Mesendoderm (in vitro differentiated cells): ENCODE data around the gene PALM.
"Not testable (repeated sequence)": the region's sequence is repeated elsewhere in the genome, so short reads cannot be mapped to it uniquely, and the experiment has no call there.

Source experiments
- DNase-seq: peaks from one replicate; pipeline ENCODE4 v3.0.0; 2013
- H2AK5ac ChIP-seq: 2 replicates; pipeline ENCODE4 v1.6.1; 2013; ENCODE audit warnings: low read length, inconsistent platforms
- H2BK120ac ChIP-seq: 2 replicates; pipeline ENCODE4 v1.6.1; 2013; ENCODE audit warnings: low read depth, mild to moderate bottlenecking, low read length, moderate library complexity, mixed read lengths
- H2BK15ac ChIP-seq: replicated peaks from 2 replicates; pipeline ENCODE4 v1.6.1; 2013; ENCODE audit warnings: low read depth, mild to moderate bottlenecking, moderate library complexity
- H2BK5ac ChIP-seq: 2 replicates; pipeline ENCODE4 v1.6.1; 2013; ENCODE audit warnings: low read length, inconsistent platforms
- H3K18ac ChIP-seq: 2 replicates; pipeline ENCODE4 v1.6.1; 2013; ENCODE audit warnings: mild to moderate bottlenecking, low read length, mixed read lengths
- H3K23ac ChIP-seq: one replicate; pipeline ENCODE4 v1.6.1; 2013; ENCODE audit warnings: low read length
- H3K27ac ChIP-seq: 2 replicates; pipeline ENCODE4 v1.5.1; 2013; ENCODE audit warnings: low read depth, mild to moderate bottlenecking, inconsistent platforms, low read length, moderate library complexity
- H3K27me3 ChIP-seq: 2 replicates; pipeline ENCODE4 v1.6.1; 2013; ENCODE audit warnings: low read length, control low read depth, mild to moderate bottlenecking, inconsistent platforms; ENCODE audit not compliant: insufficient read depth, poor library complexity
- H3K36me3 ChIP-seq: 2 replicates; pipeline ENCODE4 v1.6.1; 2013; ENCODE audit warnings: low read length, inconsistent platforms; ENCODE audit not compliant: control insufficient read depth, insufficient read depth
- H3K4ac ChIP-seq: one replicate; pipeline ENCODE4 v1.6.1; 2013; ENCODE audit warnings: low read depth, mild to moderate bottlenecking, low read length, moderate library complexity
- H3K4me1 ChIP-seq: 2 replicates; pipeline ENCODE4 v1.6.1; 2013; ENCODE audit warnings: low read depth, low read length, inconsistent platforms; ENCODE audit not compliant: control insufficient read depth
- H3K4me2 ChIP-seq: 2 replicates; pipeline ENCODE4 v1.6.1; 2013; ENCODE audit warnings: low read length
- H3K4me3 ChIP-seq: 2 replicates; pipeline ENCODE4 v1.5.1; 2013; ENCODE audit warnings: mild to moderate bottlenecking, low read length
- H3K56ac ChIP-seq: one replicate; pipeline ENCODE4 v1.6.1; 2013; ENCODE audit warnings: low read length
- H3K79me1 ChIP-seq: 2 replicates; pipeline ENCODE4 v1.6.1; 2013; ENCODE audit warnings: low read length, inconsistent platforms
- H3K79me2 ChIP-seq: 2 replicates; pipeline ENCODE4 v1.6.1; 2013; ENCODE audit warnings: mild to moderate bottlenecking, low read length; ENCODE audit not compliant: control insufficient read depth, insufficient read depth
- H3K9ac ChIP-seq: 2 replicates; pipeline ENCODE4 v1.6.1; 2013; ENCODE audit warnings: low read length, inconsistent platforms
- H4K5ac ChIP-seq: one replicate; pipeline ENCODE4 v1.6.1; 2013; ENCODE audit warnings: low read length
- H4K8ac ChIP-seq: one replicate; pipeline ENCODE4 v1.6.1; 2013; ENCODE audit warnings: low read depth, mild to moderate bottlenecking, control low read depth, low read length, moderate library complexity
- WGBS: extraction: QIAGEN DNeasy Blood & Tissue Kit; methylation state at CpG from one replicate; pipeline ENCODE4 v1.1.7; 2013; ENCODE audit warnings: low lambda C conversion rate, missing lambda C conversion rate; ENCODE audit not compliant: insufficient coverage; ENCODE audit errors: extremely low coverage; 5-methylcytosine and 5-hydroxymethylcytosine counted together

PALM gene

GRCh38 chr19:729564-729963, 20.8 kb downstream of the PALM start:
- not testable (repeated sequence) for H4K8ac ChIP-seq, H3K27ac ChIP-seq, H3K9ac ChIP-seq, H3K4me1 ChIP-seq, H3K23ac ChIP-seq, H3K56ac ChIP-seq, H3K79me1 ChIP-seq, H2BK15ac ChIP-seq, H3K4me2 ChIP-seq, H2AK5ac ChIP-seq, H3K79me2 ChIP-seq, H3K4ac ChIP-seq, H3K36me3 ChIP-seq, H3K18ac ChIP-seq, H3K27me3 ChIP-seq, H2BK120ac ChIP-seq, H3K4me3 ChIP-seq, H4K5ac ChIP-seq, DNase-seq, H2BK5ac ChIP-seq
- WGBS, result no CpG with 5 or more reads among the region's 15 CpGs

- no peaks in the 10 kb centered on the region for H3K36me3 ChIP-seq
- no peak overlapping the region for H2BK15ac ChIP-seq
- no peak overlapping the region for H2AK5ac ChIP-seq
- no peak overlapping the region for H3K4me3 ChIP-seq
- no peak overlapping the region for H3K4ac ChIP-seq
- H3K4me2 ChIP-seq, result no peak overlapping the region
- no peaks in the 10 kb centered on the region for H3K79me2 ChIP-seq
- no peak overlapping the region for H3K56ac ChIP-seq
- no peak overlapping the region for H4K8ac ChIP-seq
- H3K79me1 ChIP-seq, result no peaks in the 10 kb centered on the region
- no peak overlapping the region for H2BK120ac ChIP-seq
- no peak overlapping the region for H2BK5ac ChIP-seq
- WGBS, result no CpG with 5 or more reads among the region's 14 CpGs
- H3K27me3 ChIP-seq, result no peaks in the 10 kb centered on the region
- H3K23ac ChIP-seq, result no peak overlapping the region
- no peak for DNase-seq
- H4K5ac ChIP-seq, result no peak overlapping the region
- no peak overlapping the region for H3K27ac ChIP-seq
- no peaks in the 10 kb centered on the region for H3K4me1 ChIP-seq
- no peak overlapping the region for H3K18ac ChIP-seq
- H3K9ac ChIP-seq, result no peak overlapping the region
Measured at GRCh38 chr19:729965-730668, 21.4 kb downstream of the PALM start.

GRCh38 chr19:731000-731399, 22.3 kb downstream of the PALM start:
- Histone ChIP-seq H3K4me2 (no peak overlapping the region), H4K8ac (no peak overlapping the region), H2BK120ac (no peak overlapping the region), H3K4me1 (no peaks in the 10 kb centered on the region), H3K4me3 (no peak overlapping the region), H3K4ac (no peak overlapping the region), H3K79me2 (no peaks in the 10 kb centered on the region), H3K27ac (no peak overlapping the region), H3K79me1 (no peaks in the 10 kb centered on the region), H2AK5ac (no peak overlapping the region), H2BK5ac (no peak overlapping the region), H4K5ac (no peak overlapping the region), H3K18ac (no peak overlapping the region), H3K9ac (no peak overlapping the region), H3K23ac (no peak overlapping the region), H3K36me3 (no peaks in the 10 kb centered on the region), H2BK15ac (no peak overlapping the region), H3K27me3 (no peaks in the 10 kb centered on the region), H3K56ac (no peak overlapping the region)
- DNase-seq, result no peak
- WGBS, result no CpG with 5 or more reads among the region's 16 CpGs

- Histone ChIP-seq H3K9ac (no peak overlapping the region), H3K4me1 (no peaks in the 10 kb centered on the region), H3K27ac (no peak overlapping the region), H3K56ac (no peak overlapping the region), H4K8ac (no peak overlapping the region), H2BK15ac (no peak overlapping the region), H3K4ac (no peak overlapping the region), H3K4me2 (no peak overlapping the region), H3K79me1 (no peaks in the 10 kb centered on the region), H2BK120ac (no peak overlapping the region), H2AK5ac (no peak overlapping the region), H3K4me3 (no peak overlapping the region), H3K36me3 (no peaks in the 10 kb centered on the region), H4K5ac (no peak overlapping the region), H2BK5ac (no peak overlapping the region), H3K23ac (no peak overlapping the region), H3K79me2 (no peaks in the 10 kb centered on the region), H3K27me3 (no peaks in the 10 kb centered on the region), H3K18ac (no peak overlapping the region)
- no CpG with 5 or more reads among the region's 24 CpGs for WGBS
- DNase-seq, result no peak
Measured at GRCh38 chr19:732148-733069, 23.7 kb downstream of the PALM start.

- Histone ChIP-seq H3K23ac (no peak overlapping the region), H2BK120ac (no peak overlapping the region), H3K4ac (no peak overlapping the region), H3K9ac (no peak overlapping the region), H2BK5ac (no peak overlapping the region), H3K79me2 (no peaks in the 10 kb centered on the region), H3K4me3 (no peak overlapping the region), H3K27ac (no peak overlapping the region), H3K4me2 (no peak overlapping the region), H3K4me1 (no peaks in the 10 kb centered on the region), H3K18ac (no peak overlapping the region), H3K56ac (no peak overlapping the region), H3K36me3 (no peaks in the 10 kb centered on the region), H2AK5ac (no peak overlapping the region), H4K8ac (no peak overlapping the region), H3K79me1 (no peaks in the 10 kb centered on the region), H4K5ac (no peak overlapping the region), H3K27me3 (no peaks in the 10 kb centered on the region), H2BK15ac (no peak overlapping the region)
- no peak for DNase-seq
- WGBS, result no CpG with 5 or more reads among the region's 13 CpGs
Measured at GRCh38 chr19:734716-735115, 26.0 kb downstream of the PALM start.
